HG02798 (cell line): ENCODE results near the gene CITED2.

Experiments used
- ATAC-seq: cut with Tn5 transposase; IDR thresholded peaks from one replicate; pipeline ENCODE4 v1.9.1; 2021; ENCODE audit warnings: mild to moderate bottlenecking; ENCODE audit not compliant: unreplicated experiment, poor library complexity

CITED2 gene

DNA sequence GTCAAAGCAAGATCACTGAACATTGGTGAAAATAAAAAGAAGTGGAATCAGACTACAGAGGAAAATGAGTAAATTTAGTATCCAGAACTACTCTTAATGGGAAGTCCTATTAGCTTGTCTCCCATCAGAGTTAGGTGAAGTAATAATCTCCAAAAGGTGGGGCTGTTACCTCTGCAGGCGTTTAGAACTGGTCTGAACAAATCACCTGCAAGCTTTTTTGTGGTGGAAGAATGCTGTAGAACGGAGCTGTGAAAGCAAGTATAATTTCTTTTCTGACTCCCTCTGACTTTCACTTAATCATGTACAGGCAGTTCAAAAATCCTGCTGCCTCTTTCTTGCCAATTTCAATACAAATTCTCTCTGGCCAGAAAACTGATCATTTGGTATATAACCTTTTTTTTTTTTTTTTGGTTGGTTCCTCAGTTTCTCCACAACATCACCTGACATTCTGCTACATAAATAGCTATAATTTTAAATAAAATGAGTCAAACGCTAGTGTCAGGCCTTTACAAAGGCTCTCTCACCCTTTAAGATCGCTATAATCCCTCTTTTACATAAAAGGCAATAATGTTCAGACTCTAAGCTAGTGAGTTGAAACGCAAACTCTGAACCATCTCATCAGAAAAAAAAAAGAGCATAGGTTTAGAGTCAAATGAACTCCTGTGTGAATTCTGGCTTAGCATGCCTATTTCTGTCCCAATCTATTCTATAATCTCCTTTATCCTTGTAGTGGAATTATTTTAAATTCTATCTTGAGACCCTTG is 38.8 kb downstream of the CITED2 start:
- no peak for ATAC-seq

DNA sequence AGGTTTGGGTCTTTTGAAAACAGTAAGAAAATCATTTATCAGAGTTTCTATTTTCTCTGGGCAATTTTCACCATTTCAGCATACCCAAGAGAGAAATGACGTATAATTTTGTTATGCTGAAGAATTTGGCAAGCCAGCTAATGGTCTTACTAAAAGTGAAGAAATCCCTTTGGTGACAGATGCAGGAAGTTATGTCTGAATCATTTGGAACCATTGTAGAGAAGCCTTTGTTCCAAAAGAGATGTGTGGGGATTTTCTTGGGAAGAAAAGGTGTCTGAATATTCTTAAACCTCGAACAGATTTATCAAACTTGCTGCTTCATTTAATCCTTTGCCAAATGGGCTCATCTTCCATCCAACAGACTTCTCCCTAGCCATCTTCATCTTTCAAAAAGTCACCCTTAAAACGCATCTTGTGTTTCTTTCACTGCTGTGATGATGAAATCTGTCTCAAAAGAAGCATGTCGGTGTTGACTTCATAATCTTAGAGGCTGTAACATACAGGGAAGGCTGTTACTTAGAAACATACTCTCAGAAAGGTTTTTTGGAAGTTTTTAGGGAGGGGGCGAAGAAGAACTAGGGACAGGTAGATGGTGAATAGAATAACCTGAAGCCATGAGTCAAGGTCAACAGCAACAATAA is 39.5 kb downstream of the CITED2 start:
- ATAC-seq = no peak

DNA sequence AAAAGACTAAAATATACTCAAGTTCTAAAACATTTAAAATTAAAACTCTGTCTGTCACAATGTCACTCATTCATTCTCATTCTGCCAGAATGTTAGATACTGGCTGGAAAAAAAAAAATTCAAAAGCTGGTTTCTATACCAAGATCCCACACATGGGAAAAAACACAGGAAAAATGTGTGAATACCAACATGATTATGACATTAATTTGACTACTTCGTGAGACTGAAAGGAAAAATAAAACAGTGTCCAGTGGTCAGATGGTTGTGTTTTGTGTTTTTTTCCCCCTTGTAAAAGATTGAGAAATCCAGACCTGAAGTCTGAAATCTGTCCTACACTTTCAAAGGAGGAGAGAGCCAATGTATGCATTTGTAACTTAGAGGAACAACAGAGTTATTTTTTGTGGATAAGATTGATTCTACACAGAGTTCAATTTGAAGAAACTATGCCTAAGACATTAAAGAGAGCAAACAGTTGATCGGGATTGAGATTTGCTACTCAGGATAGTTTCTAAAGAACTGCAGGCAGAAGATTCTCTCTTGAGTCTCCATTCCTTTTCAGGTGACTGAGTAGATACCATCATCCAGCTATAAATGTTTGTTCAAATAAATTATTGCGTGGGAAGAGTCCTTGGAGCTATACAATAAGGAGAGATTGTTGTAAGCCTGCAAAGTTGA is 43.5 kb downstream of the CITED2 start:
- no peak for ATAC-seq

DNA sequence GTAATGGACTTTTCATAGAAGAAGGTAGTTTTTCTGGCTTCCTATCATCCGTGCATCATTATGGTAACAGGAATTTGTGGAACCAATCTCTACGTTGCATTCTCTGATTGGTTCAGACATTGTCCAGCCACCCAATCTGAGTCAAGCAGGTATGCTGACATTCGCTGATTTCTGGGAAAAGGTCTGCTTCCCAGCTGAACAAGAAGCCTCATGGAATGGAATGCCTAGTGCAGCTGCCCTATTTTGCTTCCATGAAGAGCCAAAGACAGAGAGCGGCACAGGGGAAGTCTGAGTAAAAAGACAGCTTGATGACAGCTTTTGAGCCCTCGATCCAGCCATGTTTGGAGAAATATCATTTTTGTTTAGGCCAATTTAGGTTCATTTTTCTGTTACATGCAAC is 44.1 kb downstream of the CITED2 start:
- no peak for ATAC-seq

DNA sequence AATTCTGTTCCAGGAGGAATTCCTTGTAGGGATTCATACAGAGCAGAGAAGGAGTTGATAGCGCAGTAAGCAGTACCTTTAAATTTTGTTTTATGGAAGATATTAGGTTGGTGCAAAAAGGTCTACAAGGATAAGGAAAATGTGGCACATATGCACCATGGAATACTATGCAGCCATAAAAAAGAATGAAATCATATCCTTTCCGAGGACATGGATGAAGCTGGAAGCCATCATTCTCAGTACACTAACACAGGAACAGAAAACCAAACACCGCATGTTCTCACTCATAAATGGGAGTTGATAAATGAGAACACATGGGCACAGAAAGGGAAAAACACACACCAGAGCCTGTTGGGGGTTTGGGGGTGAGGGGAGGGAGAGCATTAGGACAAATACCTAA is 45.2 kb downstream of the CITED2 start:
- ATAC-seq = no peak

DNA sequence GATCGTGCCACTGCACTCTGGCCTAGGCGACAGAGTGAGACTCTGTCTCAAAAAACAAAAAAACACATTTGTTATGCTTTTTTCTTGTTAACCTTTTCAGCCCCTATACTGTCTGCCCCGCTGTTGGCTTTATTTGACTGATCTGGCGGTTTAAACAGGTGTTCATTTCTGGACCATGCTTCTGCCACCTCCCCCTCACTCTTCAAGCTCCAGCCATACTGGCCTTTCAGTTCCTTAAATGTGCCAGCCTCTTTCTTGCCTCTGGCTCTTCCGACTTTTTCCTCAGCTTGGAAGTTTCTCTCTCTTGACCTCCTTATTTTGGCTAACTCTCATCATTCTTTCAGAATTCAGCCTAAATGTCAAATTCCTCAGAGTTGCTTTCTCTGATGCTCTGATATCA is 47.4 kb downstream of the CITED2 start:
- ATAC-seq = peak; percentile 67

DNA sequence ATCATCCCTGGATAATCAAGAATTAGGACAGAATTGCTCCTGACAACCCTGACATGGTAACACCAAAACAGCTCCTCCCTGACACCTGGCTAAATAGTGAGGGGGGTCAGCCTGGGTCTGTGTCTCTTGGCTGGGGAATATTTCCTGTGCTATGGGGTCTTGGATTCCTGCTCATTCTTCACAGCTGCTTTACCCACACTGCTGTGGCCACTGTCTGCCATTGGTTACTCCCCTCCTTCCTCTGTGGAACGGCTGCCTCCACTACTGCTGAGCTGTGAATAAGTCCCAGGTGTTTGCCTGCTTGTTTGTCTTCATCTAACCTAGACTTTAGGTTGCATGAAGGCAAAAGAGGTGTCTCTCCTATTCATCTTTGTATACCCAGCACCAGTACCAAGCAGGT is 48.8 kb downstream of the CITED2 start:
- peak; percentile 23 for ATAC-seq

DNA sequence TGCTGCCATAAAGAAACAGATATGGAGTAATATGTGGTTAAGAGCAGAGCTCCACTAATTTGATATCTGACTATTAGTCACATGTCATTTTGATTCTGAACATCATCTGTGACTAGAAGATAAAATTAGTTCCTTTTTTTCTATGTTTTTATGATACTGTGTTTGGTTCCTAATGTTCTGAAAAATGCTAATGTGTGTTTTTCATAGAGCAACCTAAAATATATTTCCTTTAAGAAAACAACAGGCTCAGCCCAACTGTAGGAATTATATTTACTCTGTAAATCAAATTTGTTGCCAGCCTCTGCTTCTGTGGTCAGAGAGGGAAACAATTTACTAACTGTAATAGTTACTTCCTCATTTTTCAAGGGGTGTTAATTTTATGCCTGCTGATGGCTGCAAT is 49.3 kb downstream of the CITED2 start:
- ATAC-seq = peak; percentile 47

DNA sequence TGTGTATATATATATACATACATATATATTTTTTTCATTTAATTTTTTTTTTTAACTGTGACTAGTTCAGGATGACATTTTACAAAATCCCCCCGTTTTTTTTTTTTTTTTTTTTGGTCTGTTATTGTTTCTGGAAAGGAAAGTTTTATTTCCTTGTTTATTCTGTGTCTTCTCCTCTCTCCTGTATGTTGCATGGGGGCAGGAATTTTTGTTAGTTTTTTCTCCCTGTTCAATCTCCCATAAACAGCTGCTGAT is 50.2 kb downstream of the CITED2 start:
- ATAC-seq = no peak

DNA sequence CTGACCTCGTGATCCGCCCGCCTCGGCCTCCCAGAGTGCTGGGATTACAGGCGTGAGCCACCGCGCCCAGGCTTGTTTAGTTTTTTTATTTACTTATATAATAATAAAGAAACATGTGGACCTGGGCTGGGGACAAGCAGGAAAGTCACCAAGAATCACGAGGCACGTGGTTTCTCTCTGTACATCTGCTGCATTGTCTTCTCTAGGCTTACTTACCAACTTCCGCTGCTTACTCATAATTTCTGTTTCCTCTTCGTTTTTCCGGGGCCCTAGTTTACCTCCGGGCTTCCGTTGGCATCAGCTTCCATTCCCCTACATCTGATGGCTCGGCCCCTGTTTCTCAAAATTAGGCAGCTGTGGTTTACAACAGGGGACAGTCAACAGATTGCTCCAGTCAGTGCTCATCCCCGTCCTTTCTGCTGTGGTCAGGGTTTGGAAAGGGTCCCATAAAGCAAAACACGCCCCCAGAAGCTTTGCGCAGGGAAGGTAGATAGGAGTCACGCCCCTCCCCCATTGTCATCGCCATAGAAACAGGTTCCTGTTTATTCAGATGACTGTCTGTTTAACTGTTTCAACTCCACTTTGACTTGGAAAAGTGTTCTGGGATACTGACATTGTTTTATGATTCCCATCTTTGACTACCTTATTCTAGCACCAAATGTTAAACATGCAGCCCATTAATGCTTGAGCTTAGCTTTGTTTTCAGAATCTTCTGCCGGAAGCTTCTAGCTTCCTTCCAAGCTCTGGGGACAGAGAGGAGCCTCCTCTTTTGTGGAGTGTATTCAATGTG is 50.7 kb downstream of the CITED2 start:
- peak; percentile 25 for ATAC-seq
